Measurements from ENCODE around the gene SLX4.

The SLX4 gene

GRCh38 chr16:3598236-3598635 lies 13.2 kb downstream of the SLX4 start:
- Histone ChIP-seq H3K9ac (ENCODE audit: low read depth, low read length) (no peak overlapping the region), H3K9me3 (ENCODE audit: control insufficient read depth, insufficient read depth, low read length) (peaks cover 8% of the 10 kb centered on the region), H3K4me1 (ENCODE audit: insufficient read depth, low read length) (no peaks in the 10 kb centered on the region), H3K36me3 (ENCODE audit: insufficient read depth, low read length) (peaks cover 20% of the 10 kb centered on the region)

GRCh38 chr16:3597676-3598075 lies 13.7 kb downstream of the SLX4 start:
- no peaks in the 10 kb centered on the region for H3K4me1 ChIP-seq (ENCODE audit: insufficient read depth, low read length)
- peaks cover 20% of the 10 kb centered on the region for H3K36me3 ChIP-seq (ENCODE audit: insufficient read depth, low read length)
- H3K9ac ChIP-seq (ENCODE audit: low read depth, low read length), result no peak overlapping the region
- H3K9me3 ChIP-seq (ENCODE audit: control insufficient read depth, insufficient read depth, low read length), result peaks cover 8% of the 10 kb centered on the region

GRCh38 chr16:3597226-3597625 lies 14.2 kb downstream of the SLX4 start:
- no peak overlapping the region for H3K9ac ChIP-seq (ENCODE audit: low read depth, low read length)
- H3K9me3 ChIP-seq (ENCODE audit: control insufficient read depth, insufficient read depth, low read length), result peaks cover 8% of the 10 kb centered on the region
- H3K4me1 ChIP-seq (ENCODE audit: insufficient read depth, low read length), result no peaks in the 10 kb centered on the region
- peaks cover 15% of the 10 kb centered on the region for H3K36me3 ChIP-seq (ENCODE audit: insufficient read depth, low read length)

- H3K9ac ChIP-seq (ENCODE audit: low read depth, low read length), result no peak overlapping the region
- H3K4me1 ChIP-seq (ENCODE audit: insufficient read depth, low read length), result no peaks in the 10 kb centered on the region
- H3K9me3 ChIP-seq (ENCODE audit: control insufficient read depth, insufficient read depth, low read length), result peaks cover 8% of the 10 kb centered on the region
- peaks cover 13% of the 10 kb centered on the region; the same call in 1 of the 2 replicates for H3K36me3 ChIP-seq (ENCODE audit: insufficient read depth, low read length)
Measured at GRCh38 chr16:3596101-3596861, 15.1 kb downstream of the SLX4 start.

GRCh38 chr16:3595521-3596021 lies 15.8 kb downstream of the SLX4 start:
- H3K36me3 ChIP-seq (ENCODE audit: insufficient read depth, low read length), result peaks cover 9% of the 10 kb centered on the region; the same call in 1 of the 2 replicates
- no peaks in the 10 kb centered on the region for H3K4me1 ChIP-seq (ENCODE audit: insufficient read depth, low read length)

GRCh38 chr16:3595110-3595486 lies 16.3 kb downstream of the SLX4 start:
- no peak overlapping the region for H3K9ac ChIP-seq (ENCODE audit: low read depth, low read length)
- peaks cover 3% of the 10 kb centered on the region; the same call in 1 of the 2 replicates for H3K9me3 ChIP-seq (ENCODE audit: control insufficient read depth, insufficient read depth, low read length)
- H3K36me3 ChIP-seq (ENCODE audit: insufficient read depth, low read length), result peaks cover 8% of the 10 kb centered on the region; the same call in 1 of the 2 replicates
- H3K4me1 ChIP-seq (ENCODE audit: insufficient read depth, low read length), result no peaks in the 10 kb centered on the region

More at GRCh38 chr16:3595521-3596021, 15.8 kb downstream of the SLX4 start:
- no peak overlapping the region for H3K9ac ChIP-seq (ENCODE audit: low read depth, low read length)
- peaks cover 8% of the 10 kb centered on the region for H3K9me3 ChIP-seq (ENCODE audit: control insufficient read depth, insufficient read depth, low read length)

- Histone ChIP-seq H3K9me3 (ENCODE audit: control insufficient read depth, insufficient read depth, low read length) (no peaks in the 10 kb centered on the region; the same call in 1 of the 2 replicates), H3K4me1 (ENCODE audit: insufficient read depth, low read length) (no peaks in the 10 kb centered on the region), H3K36me3 (ENCODE audit: insufficient read depth, low read length) (peaks cover 8% of the 10 kb centered on the region; the same call in 1 of the 2 replicates), H3K9ac (ENCODE audit: low read depth, low read length) (no peak overlapping the region)
Measured at GRCh38 chr16:3594316-3595109, 16.9 kb downstream of the SLX4 start.

- Histone ChIP-seq H3K9me3 (ENCODE audit: control insufficient read depth, insufficient read depth, low read length) (no peaks in the 10 kb centered on the region), H3K4me1 (ENCODE audit: insufficient read depth, low read length) (no peaks in the 10 kb centered on the region), H3K36me3 (ENCODE audit: insufficient read depth, low read length) (peaks cover 12% of the 10 kb centered on the region; the same call in 1 of the 2 replicates), H3K9ac (ENCODE audit: low read depth, low read length) (no peak overlapping the region)
Measured at GRCh38 chr16:3592559-3592958, 18.8 kb downstream of the SLX4 start.

GRCh38 chr16:3591991-3592390 lies 19.4 kb downstream of the SLX4 start:
- H3K36me3 ChIP-seq (ENCODE audit: insufficient read depth, low read length), result peaks cover 12% of the 10 kb centered on the region; the same call in 1 of the 2 replicates
- no peaks in the 10 kb centered on the region for H3K9me3 ChIP-seq (ENCODE audit: control insufficient read depth, insufficient read depth, low read length)
- H3K9ac ChIP-seq (ENCODE audit: low read depth, low read length), result no peak overlapping the region
- no peaks in the 10 kb centered on the region for H3K4me1 ChIP-seq (ENCODE audit: insufficient read depth, low read length)

- Histone ChIP-seq H3K9ac (ENCODE audit: low read depth, low read length) (no peak overlapping the region), H3K36me3 (ENCODE audit: insufficient read depth, low read length) (peaks cover 12% of the 10 kb centered on the region; the same call in 1 of the 2 replicates), H3K9me3 (ENCODE audit: control insufficient read depth, insufficient read depth, low read length) (no peaks in the 10 kb centered on the region), H3K4me1 (ENCODE audit: insufficient read depth, low read length) (no peaks in the 10 kb centered on the region)
Measured at GRCh38 chr16:3591436-3591803, 20.0 kb downstream of the SLX4 start.

GRCh38 chr16:3590736-3591435 lies 20.5 kb downstream of the SLX4 start:
- peaks cover 12% of the 10 kb centered on the region; the same call in 1 of the 2 replicates for H3K36me3 ChIP-seq (ENCODE audit: insufficient read depth, low read length)
- H3K4me1 ChIP-seq (ENCODE audit: insufficient read depth, low read length), result no peaks in the 10 kb centered on the region
- no peak overlapping the region for H3K9ac ChIP-seq (ENCODE audit: low read depth, low read length)
- H3K9me3 ChIP-seq (ENCODE audit: control insufficient read depth, insufficient read depth, low read length), result no peaks in the 10 kb centered on the region

- H3K9me3 ChIP-seq (ENCODE audit: control insufficient read depth, insufficient read depth, low read length), result no peaks in the 10 kb centered on the region
- peaks cover 12% of the 10 kb centered on the region; the same call in 1 of the 2 replicates for H3K36me3 ChIP-seq (ENCODE audit: insufficient read depth, low read length)
- no peaks in the 10 kb centered on the region for H3K4me1 ChIP-seq (ENCODE audit: insufficient read depth, low read length)
- H3K9ac ChIP-seq (ENCODE audit: low read depth, low read length), result no peak overlapping the region
Measured at GRCh38 chr16:3589991-3590701, 21.3 kb downstream of the SLX4 start.

GRCh38 chr16:3589441-3589921 lies 21.9 kb downstream of the SLX4 start:
- Histone ChIP-seq H3K9ac (ENCODE audit: low read depth, low read length) (no peak overlapping the region), H3K4me1 (ENCODE audit: insufficient read depth, low read length) (no peaks in the 10 kb centered on the region), H3K36me3 (ENCODE audit: insufficient read depth, low read length) (peaks cover 12% of the 10 kb centered on the region; the same call in 1 of the 2 replicates), H3K9me3 (ENCODE audit: control insufficient read depth, insufficient read depth, low read length) (no peaks in the 10 kb centered on the region)
